H1 (cell line): ENCODE data around the gene SLC2A10. TPM values are rescaled to one million over a fixed set of nuclear protein-coding genes. Genes with fewer than 3 reads are reported as not detected.

ENCODE experiments used
- polyA plus RNA-seq, 7 experiments: library from polyadenylated mRNA; depleted of rRNA in 3 of 7; stranded (reverse) in 5 of 7; unstranded in 2 of 7; fragments of >200 nt in 5 of 7; fragments of 200-250 nt in 2 of 7; gene quantifications; 1 replicate in 5 of 7; 2 replicates in 1 of 7; 4 replicates in 1 of 7; pipeline versions ENCODE4 v1.2.1 to v1.2.3, GENCODE V29; 2011 to 2013; ENCODE audit warnings: missing spikeins in 2 of 7, mixed read lengths in 2 of 7
- total RNA-seq: library from RNA; stranded (reverse); fragmentation: NEBNext Ultra II Directional; extraction: Animal tissue kit (Norgen Biotek cat#: 25700); gene quantifications from 2 replicates; pipeline ENCODE4 v1.2.1, GENCODE V29; 2021
- TF ChIP-seq, protein P1 (sequence below), 3 experiments: IDR thresholded peaks; 1 replicate in 2 of 3; 2 replicates in 1 of 3; pipeline versions ENCODE4 v1.5.1 to v1.6.1; 2011; ENCODE audit warnings: low read length in 3 of 3, mild to moderate bottlenecking in 3 of 3, inconsistent platforms in 2 of 3, low read depth in 1 of 3, moderate library complexity in 1 of 3; ENCODE audit not compliant: insufficient read depth in 1 of 3; ENCODE audit errors: control extremely low read depth in 1 of 3
- TF ChIP-seq, protein P2 (sequence below): IDR thresholded peaks from 2 replicates; pipeline ENCODE4 v1.6.1; 2011; ENCODE audit warnings: low read length, improper control_type of control experiment

SLC2A10 gene
- total and polyA plus RNA-seq, 2 of the 8 experiments (the other 6 are each of a cell fraction or from before 2014, with no cell fraction given): 9.0 to 9.7 TPM

DNA sequence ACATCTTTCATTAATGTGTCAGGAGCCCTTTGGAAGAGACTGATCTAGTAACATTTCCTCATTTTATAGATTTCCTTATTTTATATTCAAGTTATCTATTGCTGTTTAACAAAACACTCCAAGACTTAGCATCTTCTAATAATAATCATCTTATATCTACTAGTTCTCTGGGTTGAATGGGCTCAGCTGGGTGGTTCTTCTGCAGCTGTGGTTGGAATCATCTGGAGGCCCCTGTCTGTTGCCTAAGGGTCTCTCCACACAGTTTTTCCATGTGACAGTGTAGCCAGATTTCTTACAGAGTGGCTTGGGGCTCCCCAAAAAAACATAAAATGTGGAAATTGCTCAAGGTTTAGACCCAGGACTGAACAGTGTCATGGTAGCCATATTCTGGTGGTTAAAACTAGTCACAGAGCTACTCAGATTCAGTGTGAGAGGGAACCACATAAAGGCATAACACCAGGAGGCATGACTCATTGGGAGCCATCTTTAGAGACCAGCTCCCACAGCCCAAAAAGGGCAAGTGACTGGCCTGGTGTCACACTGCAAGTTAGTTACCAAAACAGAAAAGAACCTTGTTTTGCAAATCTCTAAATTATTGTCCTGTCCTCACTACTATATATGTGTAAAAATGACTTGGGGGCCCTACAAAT, 11.5 kb downstream of the SLC2A10 start (continued):
- TF ChIP-seq, protein P1, sequence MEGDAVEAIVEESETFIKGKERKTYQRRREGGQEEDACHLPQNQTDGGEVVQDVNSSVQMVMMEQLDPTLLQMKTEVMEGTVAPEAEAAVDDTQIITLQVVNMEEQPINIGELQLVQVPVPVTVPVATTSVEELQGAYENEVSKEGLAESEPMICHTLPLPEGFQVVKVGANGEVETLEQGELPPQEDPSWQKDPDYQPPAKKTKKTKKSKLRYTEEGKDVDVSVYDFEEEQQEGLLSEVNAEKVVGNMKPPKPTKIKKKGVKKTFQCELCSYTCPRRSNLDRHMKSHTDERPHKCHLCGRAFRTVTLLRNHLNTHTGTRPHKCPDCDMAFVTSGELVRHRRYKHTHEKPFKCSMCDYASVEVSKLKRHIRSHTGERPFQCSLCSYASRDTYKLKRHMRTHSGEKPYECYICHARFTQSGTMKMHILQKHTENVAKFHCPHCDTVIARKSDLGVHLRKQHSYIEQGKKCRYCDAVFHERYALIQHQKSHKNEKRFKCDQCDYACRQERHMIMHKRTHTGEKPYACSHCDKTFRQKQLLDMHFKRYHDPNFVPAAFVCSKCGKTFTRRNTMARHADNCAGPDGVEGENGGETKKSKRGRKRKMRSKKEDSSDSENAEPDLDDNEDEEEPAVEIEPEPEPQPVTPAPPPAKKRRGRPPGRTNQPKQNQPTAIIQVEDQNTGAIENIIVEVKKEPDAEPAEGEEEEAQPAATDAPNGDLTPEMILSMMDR (IDR thresholded peaks at IDR 0.05; ENCODE audit: control extremely low read depth in 1 of 3, insufficient read depth in 1 of 3, low read depth in 1 of 3, low read length in 3 of 3): no peak
- TF ChIP-seq, protein P2, sequence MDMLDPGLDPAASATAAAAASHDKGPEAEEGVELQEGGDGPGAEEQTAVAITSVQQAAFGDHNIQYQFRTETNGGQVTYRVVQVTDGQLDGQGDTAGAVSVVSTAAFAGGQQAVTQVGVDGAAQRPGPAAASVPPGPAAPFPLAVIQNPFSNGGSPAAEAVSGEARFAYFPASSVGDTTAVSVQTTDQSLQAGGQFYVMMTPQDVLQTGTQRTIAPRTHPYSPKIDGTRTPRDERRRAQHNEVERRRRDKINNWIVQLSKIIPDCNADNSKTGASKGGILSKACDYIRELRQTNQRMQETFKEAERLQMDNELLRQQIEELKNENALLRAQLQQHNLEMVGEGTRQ: no peak
- TF ChIP-seq, all 59 proteins: peak for 0
